ENCODE results near the gene NAGK. TPM values are rescaled to one million over a fixed set of nuclear protein-coding genes. Genes with fewer than 3 reads are reported as not detected.

The NAGK gene
- polyA plus RNA-seq, 3 donors: 546 to 789 (median 690) TPM

DNA sequence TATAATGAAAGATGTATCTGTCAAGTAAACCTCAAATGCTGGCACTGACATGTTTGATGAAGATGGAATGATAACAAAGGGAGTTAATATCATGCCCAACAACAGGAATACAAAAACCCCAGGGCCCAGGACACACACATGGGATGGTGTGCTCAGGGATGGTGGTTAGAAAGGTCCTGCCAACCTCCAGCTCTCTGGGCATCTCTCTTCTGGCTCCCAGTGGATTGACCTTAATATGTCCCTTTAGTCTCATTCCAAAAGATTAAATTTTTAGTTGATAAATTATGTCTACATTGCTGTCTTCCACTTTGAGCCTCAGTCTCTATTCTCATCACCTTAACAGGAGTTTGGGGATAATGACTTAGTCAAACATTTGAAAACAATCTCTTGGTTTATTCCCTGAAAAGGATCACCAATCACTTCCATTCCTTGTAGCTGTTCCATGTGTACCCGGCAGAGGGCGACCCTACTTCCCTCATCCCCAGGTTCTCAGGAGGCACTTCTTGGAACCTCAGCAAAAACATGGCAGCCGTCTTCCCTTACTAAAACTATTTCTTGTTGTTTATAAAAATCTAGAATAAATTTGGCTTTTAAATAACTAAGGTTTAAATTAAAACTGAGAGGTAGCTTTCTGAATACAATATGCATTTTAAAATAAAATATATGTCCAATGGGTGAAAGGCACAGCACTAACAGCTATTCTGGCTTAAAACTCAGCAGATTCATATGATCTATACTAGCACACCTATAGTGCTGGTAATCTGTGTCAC is 31.9 kb downstream of the NAGK start:
- peaks cover 0 to 15% (median 3%) of the 10 kb centered on the region in 7 donors for H3K9me3 Mint-ChIP-seq
- no peak overlapping the region for H3K4me3 Mint-ChIP-seq
- no peak overlapping the region for H3K4me3 ChIP-seq (replicated peaks in 1 of 3; ENCODE audit: low read depth in 2 of 3, low read length in 3 of 3)
- no peak overlapping the region for H3K4me2 ChIP-seq (replicated peaks; ENCODE audit: extremely low read depth, low read length, poor library complexity, severe bottlenecking)
- H3K79me2 ChIP-seq (ENCODE audit: insufficient read depth, low read length): no peaks in the 10 kb centered on the region
- H4K20me1 ChIP-seq (ENCODE audit: insufficient read depth, low read length): no peaks in the 10 kb centered on the region
- H3K36me3 ChIP-seq (replicated peaks in 1 of 2; ENCODE audit: control insufficient read depth in 1 of 2, insufficient read depth in 2 of 2, low read length in 2 of 2): no peaks in the 10 kb centered on the region
- H3K36me3 Mint-ChIP-seq: no peaks in the 10 kb centered on the region
- WGBS (ENCODE audit: insufficient coverage): 0% methylated on average over 1 of the region's 3 CpGs
- no peaks in the 10 kb centered on the region for H3K9me3 ChIP-seq (replicated peaks in 1 of 2; ENCODE audit: control insufficient read depth in 1 of 2, insufficient read depth in 1 of 2, low read length in 2 of 2)
- peaks cover 7 to 8% of the 10 kb centered on the region in 2 donors for H3K4me1 ChIP-seq (ENCODE audit: control insufficient read depth in 1 of 2, insufficient read depth in 2 of 2, low read length in 2 of 2)
- H3K27me3 Mint-ChIP-seq (ENCODE audit: low read depth in 3 of 3): peaks cover 0 to 4% (median 1%) of the 10 kb centered on the region in 3 donors
- no peak overlapping the region for H3K27ac Mint-ChIP-seq
- peaks cover 18% of the 10 kb centered on the region for H3K4me1 Mint-ChIP-seq
- peak; percentile 36 to 65 (median 48) for DNase-seq
- no peak overlapping the region for H3K9ac ChIP-seq (ENCODE audit: insufficient read depth, low read length, poor library complexity, severe bottlenecking)
- intact Hi-C loops (cut with micrococcal nuclease): no loop called here
- H3K27ac ChIP-seq (ENCODE audit: low read depth in 1 of 2, low read length in 2 of 2): no peak overlapping the region
- no peaks in the 10 kb centered on the region for H3K27me3 ChIP-seq (ENCODE audit: control insufficient read depth in 2 of 2, insufficient read depth in 2 of 2, low read length in 2 of 2)
- TF ChIP-seq, protein P1, sequence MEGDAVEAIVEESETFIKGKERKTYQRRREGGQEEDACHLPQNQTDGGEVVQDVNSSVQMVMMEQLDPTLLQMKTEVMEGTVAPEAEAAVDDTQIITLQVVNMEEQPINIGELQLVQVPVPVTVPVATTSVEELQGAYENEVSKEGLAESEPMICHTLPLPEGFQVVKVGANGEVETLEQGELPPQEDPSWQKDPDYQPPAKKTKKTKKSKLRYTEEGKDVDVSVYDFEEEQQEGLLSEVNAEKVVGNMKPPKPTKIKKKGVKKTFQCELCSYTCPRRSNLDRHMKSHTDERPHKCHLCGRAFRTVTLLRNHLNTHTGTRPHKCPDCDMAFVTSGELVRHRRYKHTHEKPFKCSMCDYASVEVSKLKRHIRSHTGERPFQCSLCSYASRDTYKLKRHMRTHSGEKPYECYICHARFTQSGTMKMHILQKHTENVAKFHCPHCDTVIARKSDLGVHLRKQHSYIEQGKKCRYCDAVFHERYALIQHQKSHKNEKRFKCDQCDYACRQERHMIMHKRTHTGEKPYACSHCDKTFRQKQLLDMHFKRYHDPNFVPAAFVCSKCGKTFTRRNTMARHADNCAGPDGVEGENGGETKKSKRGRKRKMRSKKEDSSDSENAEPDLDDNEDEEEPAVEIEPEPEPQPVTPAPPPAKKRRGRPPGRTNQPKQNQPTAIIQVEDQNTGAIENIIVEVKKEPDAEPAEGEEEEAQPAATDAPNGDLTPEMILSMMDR (IDR thresholded peaks at IDR 0.05): peak; percentile 84
- no peak overlapping the region for H2AFZ ChIP-seq (ENCODE audit: insufficient read depth, low read depth, low read length, poor library complexity, severe bottlenecking)

DNA sequence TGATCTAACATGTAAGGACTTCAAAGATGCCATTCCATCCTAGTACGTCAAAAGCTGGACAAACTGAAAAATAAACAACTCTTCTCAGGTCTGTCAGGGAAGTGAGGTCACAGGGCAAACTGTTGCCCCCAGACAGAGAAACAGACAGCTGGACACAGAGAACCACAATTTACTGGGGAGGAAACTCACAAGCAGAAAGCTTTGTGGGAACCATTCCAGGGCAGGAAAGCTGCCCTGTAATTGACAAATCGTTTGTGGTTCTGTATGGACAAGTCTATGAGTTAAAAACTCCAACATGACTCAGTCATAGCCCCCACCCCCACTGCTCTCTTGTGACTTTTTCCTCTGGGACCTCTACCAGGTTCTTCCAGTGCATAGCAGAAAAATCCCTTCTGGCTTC is 33.2 kb downstream of the NAGK start:
- Mint-ChIP-seq H3K27me3 (ENCODE audit: low read depth in 3 of 3) (peaks cover 0 to 4% (median 1%) of the 10 kb centered on the region in 3 donors), H3K4me1 (peaks cover 18% of the 10 kb centered on the region), H3K36me3 (no peaks in the 10 kb centered on the region), H3K9me3 (peaks cover 2 to 17% (median 4%) of the 10 kb centered on the region in 7 donors), H3K27ac (peak overlapping the region in 2 of 7 donors; percentile 19 to 57), H3K4me3 (no peak overlapping the region)
- Histone ChIP-seq H3K4me1 (ENCODE audit: control insufficient read depth in 1 of 2, insufficient read depth in 2 of 2, low read length in 2 of 2) (peaks cover 7 to 8% of the 10 kb centered on the region in 2 donors), H3K9ac (ENCODE audit: insufficient read depth, low read length, poor library complexity, severe bottlenecking) (no peak overlapping the region), H3K4me2 (replicated peaks; ENCODE audit: extremely low read depth, low read length, poor library complexity, severe bottlenecking) (no peak overlapping the region), H3K27ac (ENCODE audit: low read depth in 1 of 2, low read length in 2 of 2) (no peak overlapping the region), H3K36me3 (replicated peaks in 1 of 2; ENCODE audit: control insufficient read depth in 1 of 2, insufficient read depth in 2 of 2, low read length in 2 of 2) (no peaks in the 10 kb centered on the region), H3K79me2 (ENCODE audit: insufficient read depth, low read length) (no peaks in the 10 kb centered on the region), H2AFZ (ENCODE audit: insufficient read depth, low read depth, low read length, poor library complexity, severe bottlenecking) (peak overlapping the region; percentile 47), H3K27me3 (ENCODE audit: control insufficient read depth in 2 of 2, insufficient read depth in 2 of 2, low read length in 2 of 2) (no peaks in the 10 kb centered on the region), H3K9me3 (replicated peaks in 1 of 2; ENCODE audit: control insufficient read depth in 1 of 2, insufficient read depth in 1 of 2, low read length in 2 of 2) (no peaks in the 10 kb centered on the region), H4K20me1 (ENCODE audit: insufficient read depth, low read length) (no peaks in the 10 kb centered on the region), H3K4me3 (replicated peaks in 1 of 3; ENCODE audit: low read depth in 2 of 3, low read length in 3 of 3) (no peak overlapping the region)
- DNase-seq: peak in 1 of 3 donors; percentile 29
- TF ChIP-seq, protein P1 (IDR thresholded peaks at IDR 0.05): no peak
- intact Hi-C loops (cut with micrococcal nuclease): no loop called here
- WGBS (ENCODE audit: insufficient coverage): no CpG with 5 or more reads among the region's 2 CpGs
